Measurements from ENCODE around the gene TMEM51. TPM values are rescaled to one million over a fixed set of nuclear protein-coding genes. Genes with fewer than 3 reads are reported as not detected.

TMEM51 gene
- total and polyA plus RNA-seq, 10 of the 15 experiments (the other 5 are each of a cell fraction or from before 2014, with no cell fraction given), result 0.55 to 4.8 (median 3.1) TPM

GRCh38 chr1:15192916-15193550 is 39.5 kb downstream of the TMEM51 start (continued):
- no peak for TF ChIP-seq ZBTB4 (CRISPR knock-in tag; IDR thresholded peaks at IDR 0.05)
- no peak for TF ChIP-seq YY1 (IDR thresholded peaks at IDR 0.05; ENCODE audit: low read depth, low read length)
- no peak for TF ChIP-seq SUPT20H (IDR thresholded peaks at IDR 0.05; ENCODE audit: borderline replicate concordance, control insufficient read depth, low read depth, low read length)
- no peak for TF ChIP-seq ZBTB11 (CRISPR knock-in tag; IDR thresholded peaks at IDR 0.05)
- no peak for TF ChIP-seq BACH1 (IDR thresholded peaks at IDR 0.05; ENCODE audit: borderline replicate concordance)
- TF ChIP-seq EZH2 (IDR thresholded peaks at IDR 0.05; ENCODE audit: borderline replicate concordance, control insufficient read depth, low read depth, low read length), result no peak

Measured in GM12878 (cell line).